Neutrophil (primary cell): ENCODE results near the gene RPP30.

Experiments
- H3K27ac ChIP-seq: fragments of 200-600 bp; sonication (generic); 2 replicates; pipeline ENCODE4 v1.5.1; 2016; ENCODE audit warnings: mild to moderate bottlenecking, moderate library complexity
- H3K27me3 ChIP-seq: fragments of 200-600 bp; sonication (generic); 2 replicates; pipeline ENCODE4 v1.6.0; 2016; ENCODE audit warnings: mild to moderate bottlenecking
- H3K36me3 ChIP-seq: fragments of 200-600 bp; sonication (generic); 2 replicates; pipeline ENCODE4 v1.5.1; 2017
- H3K4me1 ChIP-seq, 2 experiments: fragments of 200-600 bp in 1 of 2; sonication (generic) in 1 of 2; 1 replicate in 1 of 2; 2 replicates in 1 of 2; pipeline versions ENCODE4 v1.5.1 to v1.6.1; 2013 to 2016; ENCODE audit warnings: low read depth in 1 of 2, low read length in 1 of 2, mild to moderate bottlenecking in 1 of 2, moderate library complexity in 1 of 2; ENCODE audit not compliant: control insufficient read depth in 1 of 2, insufficient read depth in 1 of 2
- H3K4me3 ChIP-seq, 2 experiments: fragments of 200-600 bp in 1 of 2; sonication (generic) in 1 of 2; 1 replicate in 1 of 2; 2 replicates in 1 of 2; pipeline ENCODE4 v1.5.1; 2013 to 2016; ENCODE audit warnings: low read depth in 1 of 2, low read length in 1 of 2, mild to moderate bottlenecking in 1 of 2, moderate library complexity in 1 of 2
- H3K9me3 ChIP-seq: fragments of 200-600 bp; sonication (generic); 2 replicates; pipeline ENCODE4 v1.5.1; 2016
- TF ChIP-seq, protein P1 (sequence below): fragments of 200-600 bp; sonication (generic); IDR thresholded peaks from 2 replicates; pipeline ENCODE4 v1.5.1; 2016; ENCODE audit warnings: antibody characterized with exemption

RPP30 gene

GRCh38 chr10:90855126-90855525 lies 16.6 kb upstream of the RPP30 start:
- H3K4me3 ChIP-seq: no peak overlapping the region

DNA sequence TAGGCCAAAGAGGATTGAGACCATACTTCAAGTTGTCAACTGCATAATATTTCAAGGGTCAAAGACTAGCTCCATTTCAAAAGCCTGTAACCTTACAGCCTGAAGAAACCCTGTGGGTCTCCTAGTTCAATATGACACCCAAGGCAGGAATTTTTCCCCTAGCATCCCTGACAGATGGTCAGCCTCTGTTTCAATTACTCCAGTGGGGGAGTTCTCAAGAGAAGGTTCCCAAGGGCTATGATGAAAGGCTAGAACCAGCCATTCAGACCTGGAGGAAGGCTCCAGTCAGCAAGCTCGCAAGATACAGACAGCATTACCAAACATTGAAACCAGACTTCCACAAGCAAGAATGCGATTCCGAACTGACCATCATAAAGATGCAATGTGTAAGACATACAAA lies 15.5 kb upstream of the RPP30 start:
- Histone ChIP-seq H3K27me3 (peaks cover 85% of the 10 kb centered on the region), H3K4me3 (no peak overlapping the region), H3K4me1 (peaks cover 11% of the 10 kb centered on the region in 2 experiments), H3K36me3 (no peaks in the 10 kb centered on the region), H3K27ac (no peak overlapping the region), H3K9me3 (no peaks in the 10 kb centered on the region)
- TF ChIP-seq, protein P1, sequence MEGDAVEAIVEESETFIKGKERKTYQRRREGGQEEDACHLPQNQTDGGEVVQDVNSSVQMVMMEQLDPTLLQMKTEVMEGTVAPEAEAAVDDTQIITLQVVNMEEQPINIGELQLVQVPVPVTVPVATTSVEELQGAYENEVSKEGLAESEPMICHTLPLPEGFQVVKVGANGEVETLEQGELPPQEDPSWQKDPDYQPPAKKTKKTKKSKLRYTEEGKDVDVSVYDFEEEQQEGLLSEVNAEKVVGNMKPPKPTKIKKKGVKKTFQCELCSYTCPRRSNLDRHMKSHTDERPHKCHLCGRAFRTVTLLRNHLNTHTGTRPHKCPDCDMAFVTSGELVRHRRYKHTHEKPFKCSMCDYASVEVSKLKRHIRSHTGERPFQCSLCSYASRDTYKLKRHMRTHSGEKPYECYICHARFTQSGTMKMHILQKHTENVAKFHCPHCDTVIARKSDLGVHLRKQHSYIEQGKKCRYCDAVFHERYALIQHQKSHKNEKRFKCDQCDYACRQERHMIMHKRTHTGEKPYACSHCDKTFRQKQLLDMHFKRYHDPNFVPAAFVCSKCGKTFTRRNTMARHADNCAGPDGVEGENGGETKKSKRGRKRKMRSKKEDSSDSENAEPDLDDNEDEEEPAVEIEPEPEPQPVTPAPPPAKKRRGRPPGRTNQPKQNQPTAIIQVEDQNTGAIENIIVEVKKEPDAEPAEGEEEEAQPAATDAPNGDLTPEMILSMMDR: no peak

More at GRCh38 chr10:90855126-90855525, 16.6 kb upstream of the RPP30 start:
- TF ChIP-seq, protein P1: no peak
- Histone ChIP-seq H3K4me1 (peaks cover 11% of the 10 kb centered on the region in 2 experiments), H3K27ac (no peak overlapping the region), H3K36me3 (no peaks in the 10 kb centered on the region), H3K9me3 (no peaks in the 10 kb centered on the region), H3K27me3 (peaks cover 73% of the 10 kb centered on the region)

- Histone ChIP-seq H3K36me3 (no peaks in the 10 kb centered on the region), H3K27ac (no peak overlapping the region), H3K4me3 (peak overlapping the region; percentile 57 to 63), H3K27me3 (peaks cover 93% of the 10 kb centered on the region), H3K9me3 (no peaks in the 10 kb centered on the region), H3K4me1 (peaks cover 11% of the 10 kb centered on the region in 2 experiments)
- TF ChIP-seq, protein P1: no peak
Observed at GRCh38 chr10:90856964-90857634, 14.7 kb upstream of the RPP30 start.

GRCh38 chr10:90857635-90858460 lies 13.9 kb upstream of the RPP30 start, which contains the start of gene HTR7:
HTR7 (minus strand) TSS chr10:90858039; CDS start chr10:90857671, 368 bp downstream.
- Histone ChIP-seq H3K27me3 (peaks cover 99% of the 10 kb centered on the region), H3K4me3 (peak within 1 kb of the TSS; percentile 57 to 63), H3K9me3 (no peaks in the 10 kb centered on the region), H3K27ac (no peak within 1 kb of the TSS), H3K4me1 (peaks cover 11% of the 10 kb centered on the region in 2 experiments), H3K36me3 (no peaks in the 10 kb centered on the region)
- TF ChIP-seq, protein P1: no peak

GRCh38 chr10:90858461-90858968 lies 13.3 kb upstream of the RPP30 start:
- no peak overlapping the region for H3K27ac ChIP-seq
- TF ChIP-seq, protein P1: no peak
- H3K36me3 ChIP-seq: no peaks in the 10 kb centered on the region
- H3K27me3 ChIP-seq: peaks cover 100% of the 10 kb centered on the region
- no peaks in the 10 kb centered on the region for H3K9me3 ChIP-seq
- peaks cover 11% of the 10 kb centered on the region in 2 experiments for H3K4me1 ChIP-seq
- H3K4me3 ChIP-seq: peak overlapping the region; percentile 57 to 63
